Testis (tissue), 3 donors: Measurements from ENCODE around the gene CDKN3. TPM values are rescaled to one million over a fixed set of nuclear protein-coding genes. Genes with fewer than 3 reads are reported as not detected.
"Not testable (repeated sequence)": the region's sequence is repeated elsewhere in the genome, so short reads cannot be mapped to it uniquely, and the experiment has no call there.

Experiments used
- DNase-seq: peaks from one replicate; pipeline ENCODE4 v3.0.0-alpha.2; 2019
- H3K27ac ChIP-seq, 2 donors: fragments of 200-600 bp; sonication (generic); one replicate each; pipeline ENCODE4 v1.5.1; 2019
- H3K27me3 ChIP-seq: fragments of 200-600 bp; sonication (generic); one replicate; pipeline ENCODE4 v1.5.1; 2019
- H3K36me3 ChIP-seq: fragments of 200-600 bp; sonication (generic); one replicate; pipeline ENCODE4 v1.5.1; 2017; ENCODE audit warnings: low read depth; ENCODE audit errors: missing control alignments
- H3K4me1 ChIP-seq: fragments of 200-600 bp; sonication (generic); one replicate; pipeline ENCODE4 v1.5.1; 2019
- H3K4me3 ChIP-seq, 2 donors: fragments of 200-600 bp; sonication (generic); one replicate each; pipeline ENCODE4 v1.5.1; 2017 to 2019
- H3K9me3 ChIP-seq: fragments of 200-600 bp; sonication (generic); one replicate; pipeline ENCODE4 v1.5.1; 2017
- POLR2A ChIP-seq: fragments of 450-650 bp; IDR thresholded peaks from one replicate; pipeline ENCODE4 v1.6.1; 2017; ENCODE audit warnings: antibody characterized with exemption, mild to moderate bottlenecking, moderate library complexity
- WGBS, 2 donors: methylation state at CpG; one replicate each; pipeline ENCODE4 v1.1.5; 2018; 5-methylcytosine and 5-hydroxymethylcytosine counted together
- intact Hi-C: fragments of 100-400 bp; cut with DNase I; formaldehyde crosslinking; loops from one replicate; pipeline ENCODE4 v1.15.1; 2023; ENCODE audit warnings: low total_unique reads
- polyA plus RNA-seq: library from polyadenylated mRNA; stranded (reverse); fragments of 350-450 nt; fragmentation: Illumina TruSeq; extraction: RNeasy Lipid Tissue Mini Kit (QIAGEN cat#74804); gene quantifications from one replicate; pipeline ENCODE4 v1.2.3, GENCODE V29; 2014; ENCODE audit warnings: low read depth, low replicate concordance; ENCODE audit not compliant: insufficient read depth
- total RNA-seq, 2 donors: library from RNA; depleted of rRNA; stranded (reverse); fragments of >200 nt; gene quantifications; one replicate each; pipeline ENCODE4 v1.2.3, GENCODE V29; 2016
- TF ChIP-seq, protein P1 (sequence below), 3 experiments: fragments of 450-650 bp in 2 of 3; fragments of 200-600 bp in 1 of 3; sonication (generic) in 1 of 3; IDR thresholded peaks; one replicate each; pipeline ENCODE4 v1.5.1; 2016 to 2019; ENCODE audit warnings: antibody characterized with exemption in 3 of 3, mild to moderate bottlenecking in 2 of 3, moderate library complexity in 1 of 3

The CDKN3 gene
- total and polyA plus RNA-seq, 3 donors from 2014 or later, result 99.0 to 398 (median 160) TPM

DNA sequence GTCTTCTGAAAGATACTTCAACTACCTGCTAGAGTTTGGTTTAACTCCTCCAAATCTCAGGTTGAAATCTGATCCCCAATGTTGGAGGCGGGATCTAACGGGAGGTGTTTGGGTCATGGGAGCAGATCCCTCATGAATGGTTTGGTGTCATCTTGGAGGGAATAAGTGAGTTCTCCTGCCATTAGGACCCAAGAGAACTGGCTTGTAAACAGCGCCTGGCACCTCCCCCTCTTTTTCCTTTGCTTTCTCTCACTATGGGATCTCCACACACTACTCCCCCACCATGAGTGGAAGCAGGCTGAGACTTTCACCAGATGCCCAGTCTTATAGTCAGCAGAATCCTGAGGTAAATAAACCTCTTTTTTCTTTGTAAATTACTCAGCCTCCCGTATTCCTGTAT lies 41.9 kb downstream of the CDKN3 start:
- no peak overlapping the region for H3K4me3 ChIP-seq
- peaks cover 14% of the 10 kb centered on the region for H3K4me1 ChIP-seq
- no peaks in the 10 kb centered on the region for H3K27me3 ChIP-seq
- no peaks in the 10 kb centered on the region for H3K36me3 ChIP-seq
- peak; percentile 49 for DNase-seq
- 64 to 72% methylated on average over 4 of the region's 4 CpGs for WGBS, 2 donors
- TF ChIP-seq, protein P1, sequence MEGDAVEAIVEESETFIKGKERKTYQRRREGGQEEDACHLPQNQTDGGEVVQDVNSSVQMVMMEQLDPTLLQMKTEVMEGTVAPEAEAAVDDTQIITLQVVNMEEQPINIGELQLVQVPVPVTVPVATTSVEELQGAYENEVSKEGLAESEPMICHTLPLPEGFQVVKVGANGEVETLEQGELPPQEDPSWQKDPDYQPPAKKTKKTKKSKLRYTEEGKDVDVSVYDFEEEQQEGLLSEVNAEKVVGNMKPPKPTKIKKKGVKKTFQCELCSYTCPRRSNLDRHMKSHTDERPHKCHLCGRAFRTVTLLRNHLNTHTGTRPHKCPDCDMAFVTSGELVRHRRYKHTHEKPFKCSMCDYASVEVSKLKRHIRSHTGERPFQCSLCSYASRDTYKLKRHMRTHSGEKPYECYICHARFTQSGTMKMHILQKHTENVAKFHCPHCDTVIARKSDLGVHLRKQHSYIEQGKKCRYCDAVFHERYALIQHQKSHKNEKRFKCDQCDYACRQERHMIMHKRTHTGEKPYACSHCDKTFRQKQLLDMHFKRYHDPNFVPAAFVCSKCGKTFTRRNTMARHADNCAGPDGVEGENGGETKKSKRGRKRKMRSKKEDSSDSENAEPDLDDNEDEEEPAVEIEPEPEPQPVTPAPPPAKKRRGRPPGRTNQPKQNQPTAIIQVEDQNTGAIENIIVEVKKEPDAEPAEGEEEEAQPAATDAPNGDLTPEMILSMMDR (IDR thresholded peaks at IDR 0.05), result no peak
- no peak for TF ChIP-seq POLR2A
- intact Hi-C loops, result no loop called here
- no peaks in the 10 kb centered on the region for H3K9me3 ChIP-seq
- H3K27ac ChIP-seq, result no peak overlapping the region

DNA sequence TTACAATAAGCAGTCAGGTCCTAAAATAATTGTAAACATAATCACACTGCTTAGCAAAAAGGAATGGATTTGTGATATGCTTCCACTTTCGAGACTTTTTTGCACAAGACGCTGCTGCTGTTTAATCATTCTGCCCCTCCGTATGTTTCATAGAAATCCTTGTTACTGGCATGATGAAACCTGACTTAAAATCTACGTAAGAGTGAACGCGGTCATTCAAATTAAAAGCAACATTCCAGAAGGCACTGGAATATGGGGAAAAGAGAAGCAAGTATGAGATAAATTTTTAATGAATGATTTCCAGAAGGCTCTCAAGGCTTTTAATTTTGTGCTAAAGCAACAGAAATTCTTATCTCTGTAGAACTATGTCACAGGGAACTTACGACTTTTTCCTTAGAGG lies 43.2 kb downstream of the CDKN3 start:
- WGBS, 2 donors, result 23 to 36% methylated on average over 7 of the region's 7 CpGs
- no peak for DNase-seq
- Histone ChIP-seq H3K27ac (peak overlapping the region; percentile 73 to 96), H3K36me3 (no peaks in the 10 kb centered on the region), H3K4me1 (peaks cover 14% of the 10 kb centered on the region), H3K27me3 (no peaks in the 10 kb centered on the region), H3K9me3 (no peaks in the 10 kb centered on the region), H3K4me3 (peak overlapping the region; percentile 72 to 81)
- TF ChIP-seq, protein P1 (IDR thresholded peaks at IDR 0.05), result no peak
- no peak for TF ChIP-seq POLR2A
- intact Hi-C loops, result no loop called here

DNA sequence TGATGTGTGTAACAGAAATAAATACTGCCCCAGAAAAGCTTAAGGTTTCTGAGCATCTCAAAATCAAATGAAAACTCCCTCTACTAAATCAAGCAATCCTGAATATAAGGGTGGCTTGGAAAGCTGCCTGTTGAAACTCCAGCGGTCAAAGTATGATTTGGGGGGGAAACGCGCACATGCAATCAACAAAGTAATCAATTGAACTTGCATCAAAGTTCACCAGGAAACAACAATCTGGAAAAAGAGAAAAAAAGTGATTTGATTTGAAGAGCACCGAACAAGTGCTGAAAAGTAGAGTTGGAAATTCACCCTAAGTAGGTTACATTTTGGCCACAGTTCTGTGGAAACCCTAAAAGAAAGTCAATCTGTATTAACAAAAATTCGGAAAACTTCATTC lies 43.7 kb downstream of the CDKN3 start:
- Histone ChIP-seq H3K27me3 (no peaks in the 10 kb centered on the region), H3K9me3 (no peaks in the 10 kb centered on the region), H3K4me1 (peaks cover 18% of the 10 kb centered on the region), H3K36me3 (no peaks in the 10 kb centered on the region), H3K4me3 (peak overlapping the region; percentile 72 to 81), H3K27ac (peak overlapping the region; percentile 73 to 96)
- DNase-seq, result no peak
- WGBS, 2 donors, result 1% methylated on average over 5 of the region's 5 CpGs
- intact Hi-C loops, result no loop called here
- no peak for TF ChIP-seq POLR2A
- TF ChIP-seq, protein P1 (IDR thresholded peaks at IDR 0.05), result no peak

DNA sequence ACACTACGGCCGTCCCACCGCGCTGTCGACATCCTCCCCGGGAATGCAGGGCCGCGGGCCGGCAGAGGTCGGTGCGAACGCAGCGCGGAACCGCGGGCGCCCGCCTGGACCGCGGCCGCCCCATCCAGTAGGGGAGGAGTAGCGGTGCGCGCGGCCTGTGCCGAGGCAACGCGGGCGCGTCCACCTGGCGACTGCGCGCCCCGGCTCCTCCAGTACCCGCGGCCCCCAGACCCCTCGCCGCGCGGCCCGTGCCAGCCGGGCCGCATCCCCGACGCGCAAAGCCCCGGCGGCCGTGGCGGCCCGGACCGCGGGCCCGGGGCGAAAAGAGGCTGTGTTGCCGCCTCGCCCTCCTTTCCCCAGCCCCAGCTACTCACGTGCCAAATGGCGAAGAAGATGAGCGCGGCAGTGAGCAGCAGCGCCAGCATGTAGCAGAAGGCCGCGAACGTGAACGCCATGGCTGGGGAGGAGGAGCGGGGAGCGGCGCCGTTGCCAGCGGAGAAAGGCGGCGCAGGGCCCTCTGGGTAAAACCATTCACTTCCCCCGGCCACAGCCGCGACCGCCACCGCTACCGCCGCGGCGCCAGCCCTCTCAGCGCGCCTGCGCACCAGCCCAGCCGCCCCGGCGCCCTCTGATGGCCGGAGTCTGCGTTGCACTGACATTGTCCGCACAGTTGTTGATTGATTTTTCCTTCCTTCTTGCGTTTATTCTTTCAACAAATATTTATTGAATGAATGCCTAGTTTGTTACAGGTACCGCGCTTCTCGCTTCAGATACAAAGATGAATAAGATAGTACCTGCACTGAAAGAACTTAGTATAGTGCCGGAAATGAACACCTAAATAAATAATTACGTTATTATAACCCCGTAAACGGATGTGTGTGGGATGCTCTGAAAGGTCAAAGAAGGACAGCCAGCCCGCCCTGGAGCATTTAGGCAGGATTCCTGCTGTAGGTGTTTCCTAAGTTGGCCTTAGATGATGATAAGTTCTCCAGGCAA lies 44.4 kb downstream of the CDKN3 start, which contains the start of gene CNIH1:
Gene CNIH1, minus strand, starts transcription at position 502 of the 996 bp plus-strand sequence. Its CDS starts 47 bp downstream, at position 455.
- TF ChIP-seq POLR2A, result no peak
- TF ChIP-seq, protein P1 (IDR thresholded peaks at IDR 0.05), result peak; percentile 91 to 98 (median 96)
- intact Hi-C loops, result no loop called here
- WGBS, 2 donors, result 0 to 1% methylated on average over 41 to 99 of the region's 100 CpGs

DNA sequence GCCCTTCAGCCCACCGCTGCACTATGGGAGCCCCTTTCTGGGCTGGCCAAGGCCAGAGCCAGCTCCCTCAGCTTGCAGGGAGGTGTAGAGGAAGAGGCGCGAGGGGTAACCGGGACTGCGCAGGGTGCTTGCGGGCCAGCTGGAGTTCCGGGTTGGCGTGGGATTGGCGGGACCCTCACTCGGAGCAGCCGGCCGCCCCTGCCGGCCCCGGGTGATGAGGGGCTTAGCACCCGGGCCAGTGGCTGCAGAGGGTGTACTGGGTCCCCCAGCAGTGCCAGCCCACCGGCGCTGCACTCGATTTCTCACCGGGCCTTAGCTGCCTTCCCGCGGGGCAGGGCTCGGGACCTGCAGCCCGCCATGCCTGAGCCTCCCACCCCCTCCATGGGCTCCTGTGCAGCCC lies 46.2 kb downstream of the CDKN3 start:
- DNase-seq, H3K9me3 ChIP-seq, H3K36me3 ChIP-seq, H3K27ac ChIP-seq, H3K27me3 ChIP-seq, intact Hi-C loops: not testable (repeated sequence)
- Histone ChIP-seq H3K4me3 (peak overlapping the region; percentile 2 to 34), H3K4me1 (peaks cover 32% of the 10 kb centered on the region)
- 70 to 87% methylated on average over 10 to 18 of the region's 23 CpGs for WGBS, 2 donors

More for the DNA sequence above, 44.4 kb downstream of the CDKN3 start, which contains the start of gene CNIH1:
- no peaks in the 10 kb centered on the region for H3K9me3 ChIP-seq
- H3K27ac ChIP-seq, result peak within 1 kb of the TSS; percentile 73 to 96
- H3K27me3 ChIP-seq, result no peaks in the 10 kb centered on the region
- H3K4me3 ChIP-seq, result peak within 1 kb of the TSS; percentile 72 to 81
- H3K4me1 ChIP-seq, result peaks cover 25% of the 10 kb centered on the region
- H3K36me3 ChIP-seq, result no peaks in the 10 kb centered on the region
- DNase-seq, result peak; percentile 93
